NCI-H2196 (cell line): ENCODE measurements around the gene TSPAN14.
A peak's percentile ranks its signal among the peaks of the same experiment; 100 is the strongest.
"Not testable (repeated sequence)": the region's sequence is repeated elsewhere in the genome, so short reads cannot be mapped to it uniquely, and the experiment has no call there.

Experiments
- DNase-seq: peaks from one replicate; lab custom pipeline; 2025; ENCODE audit not compliant: unreplicated experiment; lab: John Stamatoyannopoulos, UW

Gene TSPAN14

DNA sequence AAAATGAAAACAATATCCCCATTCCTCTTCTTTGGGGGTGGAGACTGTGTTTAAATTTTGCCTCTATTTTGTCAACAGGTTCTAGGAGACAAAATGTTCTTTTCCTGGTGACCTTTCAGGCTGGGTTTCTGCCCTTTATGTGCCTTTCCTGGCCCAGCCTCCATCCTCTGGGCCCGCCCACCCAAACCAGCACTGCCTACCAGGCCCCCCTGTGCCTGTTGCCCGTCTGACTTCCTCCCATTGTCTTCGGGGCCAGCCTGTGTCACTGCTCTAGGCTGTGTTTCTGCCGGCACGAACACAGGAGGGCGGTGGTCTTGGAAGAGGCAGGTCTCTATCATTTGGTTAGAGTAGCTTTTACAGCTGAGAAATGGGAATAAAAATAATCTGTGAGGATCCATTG lies 13.9 kb downstream of the TSPAN14 start:
- DNase-seq = no peak

DNA sequence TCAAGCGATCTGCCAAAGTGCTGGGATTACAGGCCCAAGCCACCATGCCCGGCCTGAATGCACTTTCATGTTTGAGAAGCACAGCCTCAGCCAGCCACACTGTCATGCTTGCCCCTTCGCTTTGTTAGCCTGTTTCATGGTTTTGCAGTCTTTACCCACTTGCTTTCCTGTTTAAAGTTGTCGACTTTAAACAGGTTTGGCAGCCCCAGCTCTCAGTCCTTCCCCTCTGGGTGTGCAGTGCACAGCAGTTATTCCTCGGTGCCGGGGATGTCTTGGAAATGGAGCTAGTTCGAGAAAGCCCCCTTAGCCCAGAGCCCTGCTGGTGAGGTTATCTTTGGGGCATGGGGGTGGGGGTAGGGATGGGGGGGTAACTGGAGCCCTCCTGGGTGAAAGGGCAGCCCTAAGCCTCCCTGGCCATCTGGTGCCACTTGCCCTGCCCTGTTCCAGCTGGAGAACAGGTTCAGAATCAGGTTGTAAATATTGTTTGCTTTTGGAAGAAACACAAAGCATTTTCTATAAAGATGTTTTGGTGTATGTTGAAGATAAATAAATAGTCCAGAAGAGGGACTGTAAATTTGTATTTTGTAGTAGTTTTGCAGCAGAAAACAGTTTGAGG lies 14.8 kb downstream of the TSPAN14 start:
- DNase-seq = no peak

DNA sequence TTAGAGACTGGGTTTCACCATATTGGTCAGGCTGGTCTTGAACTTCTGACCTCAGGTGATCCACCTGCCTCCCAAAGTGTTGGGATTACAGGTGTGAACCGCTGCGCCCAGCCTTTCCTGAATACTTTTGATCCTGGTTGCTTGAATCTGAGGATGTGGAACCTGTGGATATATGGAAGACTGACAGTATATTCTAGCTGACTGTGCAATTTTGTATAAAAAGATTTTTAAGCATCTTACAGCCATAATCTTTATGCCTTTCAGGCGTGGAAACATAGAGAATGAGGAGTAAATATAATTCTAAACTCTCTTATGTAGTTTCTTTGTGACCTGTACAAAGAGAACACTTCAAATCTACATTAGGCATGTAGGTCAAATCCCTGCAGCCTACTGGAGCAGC lies 16.2 kb downstream of the TSPAN14 start:
- DNase-seq = no peak

DNA sequence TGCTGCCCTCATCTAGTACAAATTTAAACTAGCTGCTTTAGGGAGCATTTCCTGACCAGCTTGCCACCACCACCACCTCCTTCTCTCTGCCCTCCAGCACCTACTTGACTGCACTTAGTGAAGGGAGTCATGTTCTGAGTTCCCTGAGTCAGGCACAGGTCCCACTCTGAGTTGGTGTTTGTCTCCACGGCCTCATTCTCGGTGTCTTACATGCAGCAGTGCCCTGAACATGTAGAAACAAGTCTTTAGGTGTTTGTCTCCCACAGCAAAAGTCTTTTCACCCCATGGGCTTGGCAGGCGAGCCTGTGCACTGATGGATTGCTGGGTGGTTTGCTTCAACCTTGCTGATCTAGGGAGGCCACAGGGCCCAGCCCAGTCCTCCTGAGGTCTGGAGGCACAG lies 16.9 kb downstream of the TSPAN14 start:
- DNase-seq = no peak

DNA sequence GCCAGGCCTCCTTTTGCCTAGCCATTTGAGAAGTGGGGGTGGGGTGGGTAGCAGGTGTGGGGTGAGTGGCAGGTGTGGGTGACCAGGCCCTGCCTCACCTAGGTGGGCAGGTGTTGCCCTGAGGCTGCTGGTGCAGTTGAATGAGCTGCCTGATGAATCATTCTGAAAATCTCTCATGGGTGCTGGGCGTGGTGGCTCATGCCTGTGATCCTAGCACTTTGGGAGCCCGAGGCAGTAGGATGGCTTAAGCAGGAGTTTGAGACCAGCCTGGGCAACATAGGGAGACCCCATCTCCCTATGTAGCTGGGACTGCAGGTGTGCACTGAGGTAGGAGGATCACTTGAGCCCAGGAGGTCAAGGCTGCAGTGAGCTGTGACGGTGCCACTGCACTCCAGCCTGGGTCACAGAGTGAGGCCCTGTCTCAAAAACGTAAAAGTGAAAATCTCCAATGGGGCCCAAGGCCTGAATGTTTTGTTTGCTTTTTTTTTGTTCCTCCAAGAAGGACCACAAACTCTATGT lies 17.7 kb downstream of the TSPAN14 start:
- DNase-seq = peak; percentile 3

DNA sequence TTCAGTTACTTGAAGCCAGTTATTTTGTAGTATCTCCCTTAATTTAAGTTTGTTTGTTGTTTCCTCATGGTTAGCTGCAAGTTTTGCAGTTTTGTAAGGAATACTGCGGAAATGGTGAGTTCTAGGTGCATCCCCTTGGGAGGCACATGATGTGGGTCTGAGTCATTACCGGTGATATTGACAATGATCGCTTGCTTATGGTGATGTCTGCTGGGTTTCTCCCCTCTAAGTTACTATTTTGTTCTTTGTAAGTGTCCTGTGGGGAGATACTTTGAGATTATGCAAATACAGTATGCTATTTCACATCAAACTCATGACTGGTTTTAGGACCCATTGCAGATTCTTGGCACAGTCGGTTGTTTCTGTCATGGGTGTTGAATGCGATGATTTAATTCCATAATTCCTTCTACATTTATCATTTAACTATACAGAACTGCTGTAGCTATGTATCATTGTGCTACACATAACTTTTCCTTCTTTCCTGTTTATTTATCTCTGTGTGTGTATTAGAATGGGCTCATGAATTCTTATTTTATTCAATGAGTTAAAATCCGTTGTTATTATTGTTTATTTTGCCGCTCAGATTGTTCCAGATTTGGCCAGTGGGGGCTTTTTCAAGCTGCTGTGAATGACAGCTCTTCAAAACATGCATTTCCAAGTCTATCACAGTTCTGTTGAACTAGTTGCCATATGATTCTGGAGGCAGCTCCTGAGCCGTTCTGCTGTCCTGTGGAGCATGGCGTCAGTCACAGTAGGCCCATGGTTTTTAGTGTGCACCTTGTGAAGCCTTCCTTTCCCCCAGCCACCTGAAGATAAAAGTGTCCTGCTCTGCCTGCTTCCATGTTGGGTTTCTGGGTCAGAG lies 18.4 kb downstream of the TSPAN14 start:
- DNase-seq = no peak

DNA sequence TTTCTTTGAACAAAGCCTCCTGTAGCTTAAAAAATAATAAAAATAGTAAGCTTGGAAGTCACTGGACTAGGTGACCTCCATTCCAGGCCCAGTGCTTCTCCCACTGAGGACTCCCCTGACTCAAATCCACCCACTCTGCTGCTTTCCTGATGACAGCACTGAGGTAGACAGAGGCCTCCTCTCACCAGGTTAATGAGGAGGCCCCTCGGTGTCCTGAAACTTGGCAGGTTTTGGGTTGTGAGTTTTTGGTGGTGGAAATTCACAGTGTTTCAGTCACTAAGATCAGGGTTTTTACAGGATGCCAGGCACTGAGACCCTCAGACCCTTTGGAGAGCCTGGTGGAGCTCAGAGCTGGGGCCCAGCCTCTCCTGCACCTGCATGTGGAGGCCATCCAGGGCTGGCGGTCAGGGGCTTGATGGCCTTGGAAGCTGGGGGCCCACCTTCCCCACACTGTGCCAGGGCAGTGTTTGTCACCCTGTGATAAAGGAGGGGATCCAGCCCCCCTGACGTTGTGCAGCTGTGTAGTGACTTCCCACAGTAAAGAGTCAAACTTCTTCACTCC lies 19.1 kb downstream of the TSPAN14 start:
- DNase-seq = no peak

DNA sequence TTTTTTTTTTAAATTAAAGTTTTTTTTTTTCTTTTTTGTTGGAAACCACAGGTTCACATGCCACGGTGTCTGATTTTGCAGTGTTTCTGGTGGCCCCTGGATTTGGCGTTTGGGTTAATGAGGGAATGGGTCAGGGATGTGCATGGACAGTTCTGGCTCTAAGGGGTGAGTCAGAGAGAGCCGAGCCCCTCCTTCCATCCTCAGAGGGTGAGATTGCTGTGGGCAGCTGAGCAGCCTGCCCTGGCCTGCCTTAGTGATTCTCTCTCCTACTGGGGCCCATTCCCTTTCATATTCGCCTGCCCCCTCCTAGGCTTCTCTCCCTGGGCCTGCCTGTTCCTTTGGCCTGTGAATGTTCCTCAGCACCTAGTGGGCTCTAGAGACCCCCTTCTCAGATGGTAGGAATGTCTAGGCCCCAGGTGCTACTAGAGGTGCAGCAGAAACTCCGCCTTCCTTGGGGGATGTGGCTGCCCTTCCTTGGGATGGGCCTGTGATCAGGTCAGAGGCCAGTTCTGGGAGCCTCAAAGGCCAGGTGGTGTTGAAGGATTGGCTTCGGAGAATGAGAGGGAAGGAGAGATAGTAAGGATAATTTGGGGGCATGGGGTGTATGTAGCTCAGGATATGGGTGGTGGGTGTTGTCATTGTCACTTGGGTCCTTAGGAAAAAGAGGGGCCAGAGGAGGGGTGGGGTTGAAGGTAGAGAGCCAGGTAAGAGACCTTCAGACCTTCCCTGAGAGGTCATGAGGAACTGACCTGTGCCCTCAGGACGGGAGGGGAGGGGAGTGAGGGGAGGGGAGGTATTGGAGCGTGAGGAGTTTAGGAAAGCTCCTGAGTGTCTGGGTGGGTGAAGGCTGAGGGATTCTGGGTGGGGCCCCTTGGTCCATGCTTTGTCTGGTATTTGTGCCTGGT lies 19.8 kb downstream of the TSPAN14 start:
- no peak for DNase-seq

DNA sequence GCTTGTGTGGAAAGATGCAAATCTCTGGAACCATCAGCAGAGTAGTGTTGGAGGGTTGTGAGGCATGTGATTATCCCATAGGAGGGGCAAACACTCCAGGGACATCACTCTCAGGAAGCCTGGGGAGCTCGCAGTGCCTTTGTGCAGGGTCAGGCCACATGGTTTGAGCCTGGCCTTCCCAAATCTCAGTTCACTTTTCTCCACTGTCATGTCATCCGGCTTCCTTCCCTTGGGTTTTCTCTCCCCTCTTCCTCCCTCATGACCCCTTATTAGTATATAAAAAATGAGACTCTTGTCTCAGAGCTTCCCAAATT lies 20.4 kb downstream of the TSPAN14 start:
- DNase-seq = no peak

DNA sequence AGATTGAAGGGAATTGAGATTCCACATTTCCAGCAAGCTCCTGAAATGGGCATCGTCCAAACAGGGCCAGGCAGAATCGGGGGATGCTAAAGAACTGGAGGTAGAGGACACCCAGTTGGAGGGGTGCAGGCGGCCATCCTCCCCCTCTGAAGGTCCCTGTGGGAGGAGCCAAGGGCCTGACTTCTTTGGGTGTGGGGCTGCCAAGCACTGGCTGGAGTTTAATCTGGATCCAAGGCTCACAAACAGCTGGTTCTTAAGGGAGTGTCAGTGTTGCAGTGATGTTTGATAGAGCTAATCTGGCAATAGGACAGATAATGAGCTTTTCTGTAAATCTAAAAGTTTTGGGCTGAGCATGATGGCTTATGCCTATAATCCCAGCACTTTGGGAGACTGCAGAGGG lies 20.8 kb downstream of the TSPAN14 start:
- DNase-seq = no peak

DNA sequence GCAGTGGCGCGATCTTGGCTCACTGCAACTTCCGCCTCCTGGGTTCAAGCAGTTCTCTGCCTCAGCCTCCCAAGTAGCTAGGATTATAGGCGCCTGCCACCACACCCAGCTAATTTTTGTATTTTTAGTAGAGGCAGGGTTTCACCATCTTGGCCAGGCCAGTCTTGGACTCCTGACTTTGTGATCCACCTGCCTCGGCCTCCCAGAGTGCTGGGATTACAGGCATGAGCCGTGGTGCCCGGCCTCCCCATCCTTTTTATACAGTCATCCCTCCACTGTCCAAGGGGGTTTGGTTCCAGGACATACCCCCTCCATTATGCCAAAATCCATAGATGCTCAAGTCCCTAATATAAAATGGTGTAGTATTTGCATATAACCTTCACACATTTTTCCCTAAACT lies 21.5 kb downstream of the TSPAN14 start:
- DNase-seq = not testable (repeated sequence)

DNA sequence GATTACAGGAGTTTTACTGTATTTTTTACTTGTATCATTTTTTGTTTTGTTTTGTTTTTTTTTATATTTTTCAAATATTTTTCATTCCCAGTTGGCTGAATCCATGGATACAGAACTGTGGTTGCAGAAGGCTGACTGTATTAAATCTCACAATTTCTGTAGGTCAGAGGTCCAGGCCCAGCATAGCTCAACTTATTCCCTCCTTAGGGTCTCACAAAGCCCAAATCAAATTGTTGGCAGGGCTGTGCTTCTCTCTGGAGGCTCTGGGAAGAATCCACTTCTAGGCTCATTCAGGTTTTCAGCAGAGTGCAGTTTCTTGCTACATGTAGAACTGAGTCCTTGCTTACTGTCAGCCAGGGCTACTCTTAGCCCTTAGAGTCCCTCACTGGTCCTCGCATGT lies 22.6 kb downstream of the TSPAN14 start:
- DNase-seq = no peak

DNA sequence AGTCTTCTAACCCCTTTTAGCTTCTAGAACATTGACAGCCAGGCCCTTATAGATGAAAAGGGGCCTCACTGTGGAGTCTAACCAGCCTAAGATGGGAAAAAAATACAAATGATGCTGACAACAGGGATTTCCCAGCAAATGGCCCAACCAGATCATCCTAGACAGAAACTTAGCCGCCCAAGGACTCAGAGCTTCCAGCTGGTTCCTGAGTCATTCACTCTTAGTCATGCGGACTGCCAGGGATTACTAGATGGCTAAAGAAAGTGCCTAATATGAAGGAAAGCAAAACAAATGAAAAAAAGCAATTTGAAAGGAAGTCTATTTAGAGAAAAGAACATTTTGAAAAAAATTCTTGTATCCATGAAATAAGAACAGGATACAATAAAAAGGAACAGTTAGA lies 23.7 kb downstream of the TSPAN14 start:
- no peak for DNase-seq

DNA sequence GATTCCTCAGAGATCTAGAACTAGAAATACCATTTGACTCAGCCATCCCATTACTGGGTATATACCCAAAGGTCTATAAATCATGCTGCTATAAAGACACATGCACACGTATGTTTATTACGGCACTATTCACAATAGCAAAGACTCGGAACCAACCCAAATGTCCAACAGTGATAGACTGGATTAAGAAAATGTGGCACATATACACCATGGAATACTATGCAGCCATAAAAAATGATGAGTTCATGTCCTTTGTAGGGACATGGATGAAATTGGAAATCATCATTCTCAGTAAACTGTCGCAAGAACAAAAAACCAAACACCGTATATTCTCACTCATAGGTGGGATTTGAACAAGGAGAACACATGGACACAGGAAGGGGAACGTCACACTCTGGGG lies 26.3 kb downstream of the TSPAN14 start:
- DNase-seq = not testable (repeated sequence)

DNA sequence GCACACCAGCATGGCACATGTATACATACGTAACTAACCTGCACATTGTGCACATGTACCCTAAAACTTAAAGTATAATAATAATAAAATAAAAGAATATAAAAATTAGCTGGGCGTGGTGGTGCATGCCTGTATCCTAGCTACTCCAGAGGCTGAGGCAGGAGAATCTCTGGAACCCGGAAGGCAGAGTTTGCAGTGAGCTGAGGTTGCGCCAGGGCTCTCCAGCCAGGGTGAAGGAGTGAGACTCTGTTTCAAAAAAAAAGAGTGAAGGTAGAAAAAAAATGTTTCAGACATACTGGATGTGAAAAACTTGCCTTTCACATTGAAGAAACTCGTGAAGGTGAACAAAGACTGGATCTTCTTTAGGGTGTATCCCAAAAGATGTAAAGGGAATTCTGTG lies 26.7 kb downstream of the TSPAN14 start:
- DNase-seq = no peak

DNA sequence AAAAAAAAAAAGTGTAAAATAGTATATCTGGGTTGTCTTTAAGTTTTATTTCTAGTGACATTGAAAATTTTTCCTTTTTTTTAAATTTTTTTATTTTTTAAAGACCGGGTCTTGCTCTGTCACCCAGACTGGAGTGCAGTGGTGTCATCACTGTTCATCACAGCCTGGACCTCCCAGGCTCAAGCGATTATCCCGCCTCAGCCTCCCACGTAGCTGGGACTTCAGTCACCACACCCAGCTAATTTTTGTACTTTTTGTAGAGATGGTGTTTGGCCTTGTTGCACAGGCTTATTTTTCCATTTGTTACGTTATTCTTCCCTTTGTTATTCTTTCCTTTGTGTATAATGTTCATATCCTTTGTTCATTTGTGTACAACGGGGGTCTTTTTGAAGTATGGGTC lies 30.1 kb downstream of the TSPAN14 start:
- DNase-seq = no peak

DNA sequence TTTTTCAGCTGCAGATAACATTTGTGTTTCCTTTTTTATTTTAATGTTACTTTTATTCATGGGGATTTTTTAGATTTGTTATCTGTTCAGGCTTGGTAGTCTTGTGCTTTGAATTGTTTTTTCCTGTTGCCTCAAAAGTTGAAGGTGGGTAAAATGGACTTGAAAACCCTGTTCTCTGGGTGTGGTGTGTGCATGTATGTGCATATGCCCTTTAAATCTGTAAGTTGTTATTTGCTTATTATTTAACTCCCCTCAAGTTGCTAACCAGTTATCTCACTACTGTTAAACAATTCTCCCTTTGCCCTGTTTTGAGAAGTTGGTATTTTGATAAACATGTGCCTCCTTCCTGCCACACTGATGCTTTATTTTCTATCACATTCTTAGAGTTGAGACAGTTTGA lies 30.6 kb downstream of the TSPAN14 start:
- DNase-seq = no peak

DNA sequence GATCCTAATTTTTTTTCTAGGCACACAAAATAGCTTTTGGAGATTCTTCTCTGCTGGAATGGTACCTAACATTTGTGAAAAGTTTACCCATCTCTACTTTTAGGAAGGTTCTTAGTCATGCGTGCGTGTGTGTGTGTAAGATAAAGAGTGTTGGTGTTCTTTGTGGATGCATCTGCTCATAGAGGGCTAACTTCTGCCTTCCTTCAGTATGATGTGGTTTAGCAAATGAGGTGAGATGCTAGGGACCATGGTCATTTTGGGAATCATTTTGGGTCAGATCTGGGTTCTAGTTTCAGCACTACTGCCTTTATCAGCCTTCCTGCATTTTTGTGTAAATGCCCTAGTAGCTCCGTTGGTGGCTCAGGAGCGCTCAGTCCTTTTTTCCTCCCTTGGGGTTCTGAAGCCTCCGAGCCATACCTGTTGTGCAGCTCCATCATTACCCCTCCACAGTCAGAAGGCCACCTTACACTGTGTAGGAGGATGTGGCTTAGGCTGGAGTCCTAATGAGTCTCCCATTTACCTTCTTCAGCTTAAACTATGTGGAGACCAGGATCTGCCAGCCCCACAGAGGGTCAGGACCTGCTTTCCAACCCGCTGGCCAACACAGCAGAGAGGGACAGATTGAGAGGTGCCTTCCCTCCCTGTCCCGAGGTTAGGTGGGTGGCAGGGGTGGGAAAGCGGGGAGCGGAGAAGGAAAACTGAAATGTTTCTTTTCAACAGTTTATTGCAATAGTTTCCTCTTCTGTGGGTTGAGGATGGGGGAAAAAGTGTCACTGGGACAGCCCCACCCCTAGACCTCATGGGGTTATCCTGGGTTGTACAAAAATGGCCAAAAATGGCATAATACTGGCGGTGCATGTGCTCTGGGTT lies 31.2 kb downstream of the TSPAN14 start:
- no peak for DNase-seq

DNA sequence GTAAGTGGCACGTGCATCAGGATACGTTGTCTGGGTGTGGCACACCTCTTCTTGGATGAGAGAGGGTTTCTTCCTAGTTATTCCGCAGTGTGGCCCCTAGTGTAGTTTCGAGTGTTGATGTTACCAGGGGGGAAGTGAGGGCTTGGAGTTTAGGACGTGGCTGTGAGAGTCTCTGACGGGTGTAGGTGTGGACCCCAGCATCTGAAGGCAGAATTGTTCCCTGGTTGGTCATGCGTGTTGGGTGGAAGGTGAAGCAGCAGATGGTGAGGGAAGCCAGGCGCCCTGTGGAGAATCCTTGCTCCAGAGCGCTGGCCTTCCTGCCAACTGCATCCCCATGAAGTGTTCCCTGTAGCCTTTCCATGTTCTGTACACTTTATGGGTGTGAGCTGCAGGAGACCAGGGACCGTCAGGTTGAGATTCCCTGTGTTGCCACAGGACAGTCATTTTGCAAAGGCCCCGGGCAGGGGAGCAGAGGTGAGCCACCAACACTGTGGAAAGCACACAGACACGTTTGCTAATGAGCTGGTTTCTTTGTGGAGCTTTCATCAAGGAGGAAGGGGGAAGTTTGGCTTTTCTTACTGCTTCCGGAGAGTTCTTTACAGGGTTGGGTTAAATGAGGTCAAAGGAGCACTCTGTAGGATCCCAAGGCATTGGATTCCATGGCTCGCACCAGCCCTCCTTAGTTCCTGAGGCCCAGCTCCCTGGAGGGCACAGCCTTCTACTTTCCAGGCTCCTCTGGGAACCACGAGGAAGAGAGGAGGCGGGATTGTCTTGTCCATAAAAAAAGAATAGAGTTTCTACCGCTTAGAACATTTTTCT lies 32.0 kb downstream of the TSPAN14 start:
- DNase-seq = no peak
